KBM-7 (cell line): ENCODE data around the gene MPHOSPH8.
"Not testable (repeated sequence)": the region's sequence is repeated elsewhere in the genome, so short reads cannot be mapped to it uniquely, and the experiment has no call there.

Source experiments
- DNase-seq: peaks from one replicate; pipeline ENCODE4 v3.0.0-alpha.2; 2015
- in situ Hi-C: fragments of 300-500 bp; cut with MboI; formaldehyde crosslinking; loops from 2 replicates; pipeline ENCODE4 v1.14.3; 2020; ENCODE audit warnings: low sequenced_read_pairs, low pct_unique_long_range_greater_than_20kb, mixed read lengths

Gene MPHOSPH8

DNA sequence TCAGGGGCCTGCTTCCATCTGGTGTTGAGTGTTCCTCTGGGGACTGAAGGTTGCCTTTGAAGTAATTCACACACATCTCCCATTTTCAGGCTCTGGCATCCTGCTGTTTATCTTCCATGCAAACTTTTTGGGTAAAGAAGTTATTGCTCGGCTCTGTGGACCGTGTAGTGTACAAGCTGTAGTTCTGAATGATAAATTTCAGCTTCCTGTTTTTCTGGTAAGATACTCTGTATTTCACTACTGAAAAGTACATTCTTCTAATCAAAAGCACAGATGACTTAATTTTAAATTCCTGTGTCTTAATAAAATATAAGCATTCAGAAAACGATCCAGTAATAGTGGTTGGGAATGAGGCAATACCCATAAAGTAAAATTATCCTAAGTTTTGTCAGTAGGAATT, 36.7 kb downstream of the MPHOSPH8 start:
- in situ Hi-C loops = no loop called here
- DNase-seq = no peak

DNA sequence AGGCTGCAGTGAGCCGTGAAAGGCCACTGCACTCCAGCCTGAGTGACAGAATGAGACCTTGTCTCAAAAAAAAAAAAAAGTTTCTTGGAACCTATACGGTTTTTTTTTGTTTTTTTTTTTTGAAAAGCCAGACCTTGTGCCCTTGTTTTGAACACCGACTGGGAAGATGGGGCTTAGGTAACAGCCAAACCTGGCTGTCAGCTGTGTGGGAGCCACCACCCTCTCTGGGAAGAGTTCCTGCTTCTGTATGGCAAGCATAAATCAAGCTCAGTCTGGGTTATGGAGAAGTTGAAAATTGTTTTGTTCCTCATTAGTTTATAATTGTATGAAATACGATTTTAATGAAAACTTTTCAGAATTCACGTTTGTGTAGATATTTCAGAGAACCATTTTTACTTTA, 39.5 kb downstream of the MPHOSPH8 start:
- in situ Hi-C loops = no loop called here
- no peak for DNase-seq

DNA sequence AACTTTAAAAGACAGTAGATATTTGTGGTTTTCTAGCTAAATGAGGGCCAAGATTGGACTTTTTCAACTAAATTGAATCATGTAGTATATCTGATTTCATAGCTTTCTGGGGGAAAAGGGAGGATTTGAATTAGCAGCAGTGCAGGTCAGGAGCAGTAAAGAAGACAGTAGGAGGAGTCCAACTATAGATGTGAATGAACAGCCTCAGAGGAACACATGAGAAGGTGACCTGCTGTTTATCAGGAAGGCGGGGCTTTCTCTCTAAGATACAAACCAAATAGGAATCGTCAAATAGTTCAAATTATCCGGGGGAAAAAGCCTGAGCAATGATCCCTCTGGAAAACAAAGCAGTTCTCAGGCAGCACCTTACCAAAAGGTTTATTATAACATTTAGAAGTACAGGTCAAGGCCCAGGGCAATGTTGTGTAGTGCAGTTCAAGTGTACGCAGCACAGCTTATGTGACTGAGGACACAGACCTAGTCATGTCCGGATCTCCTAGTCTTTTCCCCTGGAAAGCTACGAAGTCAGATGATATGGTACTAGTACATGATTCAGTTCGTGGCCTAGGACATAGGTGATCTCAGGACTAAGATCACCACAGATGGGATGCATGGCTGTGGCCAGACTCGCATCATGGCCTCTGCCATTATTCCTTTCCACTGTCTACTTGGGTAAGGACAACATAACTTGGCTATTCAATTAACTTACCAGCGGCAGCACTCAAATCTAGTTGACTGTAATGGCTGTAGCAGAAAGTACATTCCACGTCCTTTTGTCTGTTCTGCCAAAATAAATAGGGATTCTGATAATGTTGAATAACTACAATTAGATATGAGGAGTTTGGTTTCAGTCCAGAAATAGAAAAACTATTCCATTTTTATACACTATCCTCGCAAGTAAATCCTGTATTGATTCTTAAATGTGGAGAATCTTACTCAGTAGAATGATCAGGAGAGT, 40.3 kb downstream of the MPHOSPH8 start:
- DNase-seq = no peak
- in situ Hi-C loops = no loop called here

DNA sequence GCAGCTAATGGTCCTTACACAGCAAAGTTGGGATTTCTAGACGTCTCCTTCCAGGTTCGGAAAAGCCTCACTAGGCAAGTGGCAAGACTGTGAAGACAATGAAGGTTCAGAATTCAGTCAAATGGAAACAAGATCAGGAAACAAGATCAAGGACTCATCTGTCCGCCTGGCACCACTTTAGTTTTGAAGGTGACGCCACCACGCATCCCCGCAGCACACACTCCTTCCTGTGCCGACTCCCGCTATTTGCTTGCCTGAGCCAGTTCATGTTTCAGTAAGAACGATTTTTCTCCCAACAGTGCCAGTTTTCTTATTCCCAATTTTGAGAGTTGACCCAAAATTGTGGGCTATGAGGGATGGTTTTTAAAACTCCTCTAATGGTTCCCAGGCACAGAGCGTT, 41.4 kb downstream of the MPHOSPH8 start:
- in situ Hi-C loops = no loop called here
- no peak for DNase-seq

DNA sequence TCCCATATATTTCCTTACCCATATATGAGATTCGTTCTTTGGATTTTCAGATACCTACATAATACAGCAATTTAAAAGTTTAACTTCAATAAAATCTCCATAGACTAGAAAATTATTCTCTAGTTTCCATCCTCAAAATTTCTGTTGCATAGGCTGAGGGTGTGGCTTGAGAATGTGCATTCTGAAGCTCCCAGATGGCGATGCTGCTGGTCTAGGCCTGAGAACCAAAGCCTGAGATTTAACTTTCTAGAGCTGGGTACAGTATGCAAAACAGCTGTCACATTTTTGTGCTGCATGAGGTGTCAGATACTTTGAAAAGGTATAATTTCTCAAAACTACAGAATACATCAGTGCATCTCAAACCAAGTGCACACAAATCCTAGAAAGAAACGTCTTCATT, 42.7 kb downstream of the MPHOSPH8 start:
- no peak for DNase-seq
- in situ Hi-C loops = no loop called here

DNA sequence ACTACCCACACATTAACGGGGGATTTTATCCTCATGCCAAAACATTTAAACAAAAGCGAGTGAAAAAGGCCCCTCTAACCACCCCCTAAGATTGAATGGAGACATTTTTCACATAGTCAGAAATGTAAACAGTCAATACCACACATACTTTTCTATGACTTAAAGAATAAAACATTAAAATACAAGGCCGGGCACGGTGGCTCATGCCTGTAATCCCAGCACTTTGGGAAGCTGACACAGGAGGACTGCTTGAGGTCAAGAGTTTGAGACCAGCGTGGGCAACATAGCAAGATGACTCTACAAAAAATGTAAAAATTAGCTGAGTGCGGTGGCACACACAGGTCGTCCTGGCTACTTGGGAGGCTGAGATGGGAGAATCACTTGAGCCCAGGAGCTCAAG, 47.3 kb downstream of the MPHOSPH8 start:
- no peak for DNase-seq
- in situ Hi-C loops = no loop called here

DNA sequence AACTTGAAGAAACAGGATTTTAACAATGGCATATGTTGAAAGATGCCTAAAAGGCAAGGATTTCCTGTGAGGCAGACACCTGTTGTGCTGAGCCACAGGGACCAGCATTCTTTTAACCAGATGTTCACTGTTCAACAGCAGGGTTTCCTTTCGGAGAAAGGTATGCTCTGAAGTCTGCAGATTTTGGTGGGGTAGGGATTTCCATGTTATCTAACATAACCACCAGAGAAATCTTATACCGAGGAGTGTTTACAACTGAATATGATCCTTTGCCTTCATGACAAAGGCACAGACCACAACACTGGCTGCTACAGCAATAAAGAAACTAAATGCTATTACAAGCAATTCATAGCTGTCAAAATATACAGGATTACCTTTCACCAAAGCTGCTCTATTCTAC, 48.1 kb downstream of the MPHOSPH8 start:
- in situ Hi-C loops = no loop called here
- no peak for DNase-seq

DNA sequence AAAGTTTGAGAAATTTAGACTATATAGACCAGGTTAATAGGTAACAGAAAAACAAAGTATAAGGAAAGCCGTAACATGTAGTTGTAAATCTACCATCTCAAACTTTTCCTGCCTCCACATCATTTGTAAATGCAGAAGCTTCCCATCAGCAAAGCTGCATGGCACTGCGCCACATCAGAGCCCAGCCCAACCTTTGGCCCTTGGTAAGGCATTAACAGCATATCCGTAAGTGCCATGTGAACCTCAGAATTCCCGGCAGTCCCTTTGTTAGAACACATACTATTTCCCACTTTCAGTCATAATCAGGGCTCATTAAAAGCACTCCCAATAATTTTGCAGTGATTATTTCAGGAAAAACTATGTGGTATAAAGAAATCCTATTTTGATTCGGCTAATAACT, 51.6 kb downstream of the MPHOSPH8 start:
- no peak for DNase-seq
- in situ Hi-C loops = no loop called here

DNA sequence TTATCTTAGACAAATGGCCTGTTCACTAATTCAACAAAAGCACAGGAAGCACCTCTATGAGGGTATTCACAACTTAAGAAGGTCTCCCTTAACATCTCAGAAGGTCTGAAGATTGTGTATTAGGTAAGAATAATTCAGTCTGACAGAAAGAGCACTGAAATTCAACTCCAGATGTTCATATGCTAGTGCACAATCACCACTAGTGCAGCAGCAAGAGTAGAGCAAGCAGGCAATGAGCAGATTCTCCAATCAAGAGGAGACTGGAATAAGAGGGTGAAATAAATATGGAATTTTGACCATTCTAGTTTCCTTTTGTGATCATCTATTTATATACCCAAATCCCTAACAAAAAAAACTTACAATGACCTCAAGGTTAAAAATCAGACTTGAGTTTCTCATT, 52.0 kb downstream of the MPHOSPH8 start:
- in situ Hi-C loops = no loop called here
- no peak for DNase-seq

DNA sequence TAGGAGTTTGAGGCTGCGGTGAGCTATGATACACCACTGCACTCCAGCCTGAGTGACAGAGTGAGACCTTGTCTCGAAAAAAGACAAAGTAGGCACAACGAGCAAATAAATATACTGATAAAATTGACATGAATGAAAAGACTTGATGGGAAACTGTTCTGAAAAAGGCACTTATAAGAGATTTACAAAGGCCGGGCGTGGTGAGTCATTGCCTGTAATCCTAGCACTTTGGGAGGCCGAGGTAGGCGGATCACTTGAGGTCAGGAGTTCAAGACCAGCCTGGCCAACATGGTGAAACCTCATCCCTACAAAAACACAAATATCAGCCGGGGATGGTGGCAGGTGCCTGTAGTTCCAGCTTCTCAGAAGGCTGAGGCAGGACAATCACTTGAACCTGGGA, 58.0 kb downstream of the MPHOSPH8 start:
- in situ Hi-C loops, DNase-seq: not testable (repeated sequence)

DNA sequence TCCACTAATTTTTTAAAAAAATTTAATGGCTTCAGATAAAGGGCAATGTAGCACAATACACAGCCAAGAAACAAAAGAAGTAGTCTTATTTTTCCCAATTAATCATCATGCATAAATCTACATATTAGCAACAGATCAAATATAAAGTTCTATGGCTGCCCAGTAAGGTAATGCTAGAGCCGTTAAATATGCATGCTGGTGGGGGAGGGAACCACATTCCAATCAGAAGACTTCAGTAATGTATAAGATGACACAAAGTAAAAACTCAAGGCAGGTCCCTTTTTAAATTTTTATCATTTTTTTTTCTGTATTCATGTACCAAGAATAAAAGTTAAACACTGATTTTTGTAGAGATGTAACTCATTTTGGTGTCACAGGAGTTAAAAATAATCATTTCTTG, 62.0 kb downstream of the MPHOSPH8 start:
- no peak for DNase-seq
- in situ Hi-C loops = no loop called here

DNA sequence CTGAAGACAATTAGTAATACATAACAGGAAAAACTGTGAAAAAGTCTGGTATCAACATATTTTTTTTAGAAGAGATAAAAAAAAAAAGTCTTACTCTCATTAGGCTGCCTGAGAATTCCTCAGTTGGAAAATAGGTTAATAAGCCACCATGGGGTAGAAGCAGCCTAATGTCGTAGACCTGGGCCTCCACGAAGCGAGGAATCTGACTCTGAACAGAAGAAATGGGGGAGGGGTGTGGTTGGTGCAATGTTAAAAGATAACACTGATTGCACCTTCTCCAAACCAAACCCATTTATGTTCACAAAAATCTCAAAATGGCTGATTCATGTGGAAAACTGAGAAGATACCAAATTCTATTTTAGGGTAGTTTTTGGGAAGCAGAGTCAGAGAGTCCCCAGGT, 62.4 kb downstream of the MPHOSPH8 start:
- in situ Hi-C loops = no loop called here
- DNase-seq = no peak

DNA sequence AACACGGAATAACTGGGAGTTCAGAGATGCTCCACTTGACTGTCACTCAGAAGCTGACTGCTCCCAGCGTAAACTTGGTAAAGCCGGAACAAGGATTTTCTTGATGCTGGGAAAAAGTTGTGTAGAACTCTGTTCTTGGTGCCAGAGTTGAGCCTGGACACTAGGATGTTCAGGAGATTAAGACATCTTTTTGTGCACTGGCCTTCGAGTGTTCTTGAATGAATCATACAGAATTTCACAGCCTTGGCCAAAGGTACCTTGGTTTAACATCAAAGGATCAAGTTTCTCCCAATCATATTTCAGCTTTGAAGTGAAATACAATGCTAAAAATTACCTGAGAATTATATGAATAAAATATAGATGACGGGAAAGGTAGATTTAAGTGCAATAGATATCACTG, 67.5 kb downstream of the MPHOSPH8 start:
- in situ Hi-C loops = loop anchor here (5.0 kb wide), 1 partner anchor 499 kb away; no protein-coding TSS in a partner anchor
- DNase-seq = not testable (repeated sequence)

DNA sequence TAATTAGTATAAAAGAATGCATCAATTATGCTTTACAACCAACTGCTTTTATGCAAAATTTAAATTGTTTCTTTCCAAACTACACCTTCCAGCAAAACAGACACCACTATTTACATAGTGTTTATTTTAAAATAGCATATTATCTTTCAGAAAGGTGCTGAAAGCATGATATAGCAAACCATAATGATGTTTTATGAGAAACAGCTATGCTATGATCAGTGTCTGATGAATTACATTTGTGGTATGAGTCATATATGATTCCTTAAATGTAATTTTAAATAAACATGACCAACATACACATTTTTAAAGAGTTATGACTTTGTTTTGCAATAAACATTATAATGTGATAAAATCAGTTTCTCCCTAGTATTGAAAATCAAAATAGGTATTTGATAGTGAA, 68.2 kb downstream of the MPHOSPH8 start:
- in situ Hi-C loops = loop anchor here (5.0 kb wide), 1 partner anchor 499 kb away; no protein-coding TSS in a partner anchor

DNA sequence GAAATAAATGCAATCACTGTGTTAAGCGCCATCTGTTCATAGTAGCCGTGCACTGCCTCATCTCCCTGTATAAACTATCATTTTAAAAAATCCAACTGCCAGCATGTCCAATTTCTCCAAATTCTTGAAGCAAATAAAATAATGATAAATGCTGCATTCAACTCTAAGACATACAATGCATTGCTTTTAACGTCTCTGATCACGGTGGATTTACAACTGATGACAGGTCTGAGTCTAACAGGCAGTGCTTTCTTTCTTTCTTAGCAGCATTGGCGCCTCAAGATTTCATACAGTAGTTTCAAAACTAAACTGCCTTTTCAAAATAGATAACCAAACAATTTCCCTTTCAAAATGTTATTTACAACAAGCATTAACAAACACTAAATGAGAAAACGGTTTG, 70.8 kb downstream of the MPHOSPH8 start:
- in situ Hi-C loops = loop anchor here (5.0 kb wide), 1 partner anchor 502 kb away; no protein-coding TSS in a partner anchor
- DNase-seq = not testable (repeated sequence)

More for the DNA sequence above, 68.2 kb downstream of the MPHOSPH8 start:
- DNase-seq = not testable (repeated sequence)

DNA sequence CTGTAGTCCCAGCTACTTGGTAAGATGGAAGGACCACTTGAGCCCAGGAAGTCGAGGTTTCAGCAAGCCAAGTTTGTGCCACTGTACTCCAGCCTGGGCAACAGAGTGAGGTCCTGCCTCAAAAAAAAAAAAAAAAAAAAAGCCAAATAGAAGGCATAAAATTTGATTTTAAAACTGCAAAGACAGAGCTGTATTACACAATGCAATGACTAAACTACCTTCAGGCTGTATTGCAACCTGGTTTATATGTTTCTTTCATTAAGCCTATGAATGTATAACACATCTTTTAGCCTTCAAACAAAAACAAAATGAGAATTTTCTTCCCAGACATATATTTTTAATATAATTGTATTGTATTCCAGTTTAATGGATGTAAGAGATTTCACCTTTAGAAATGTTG, 75.6 kb downstream of the MPHOSPH8 start:
- DNase-seq, in situ Hi-C loops: not testable (repeated sequence)

DNA sequence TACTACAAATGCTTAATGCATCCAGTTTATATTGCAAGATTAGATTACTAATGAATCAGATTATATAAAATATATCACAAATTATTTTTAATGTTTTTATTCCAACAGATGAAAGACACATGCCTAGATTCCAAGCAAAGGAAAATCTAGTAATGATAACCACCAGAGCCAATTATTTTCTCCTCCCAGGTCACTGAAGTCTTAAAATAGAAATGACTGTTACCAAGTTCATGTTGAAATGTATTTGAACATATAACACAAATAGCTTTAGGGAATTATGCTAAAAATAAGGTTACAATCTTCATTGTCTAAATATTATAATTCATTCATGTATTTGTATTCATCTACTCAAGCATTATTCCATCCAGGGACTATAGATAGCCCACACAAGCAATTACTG, 76.3 kb downstream of the MPHOSPH8 start:
- DNase-seq, in situ Hi-C loops: not testable (repeated sequence)

DNA sequence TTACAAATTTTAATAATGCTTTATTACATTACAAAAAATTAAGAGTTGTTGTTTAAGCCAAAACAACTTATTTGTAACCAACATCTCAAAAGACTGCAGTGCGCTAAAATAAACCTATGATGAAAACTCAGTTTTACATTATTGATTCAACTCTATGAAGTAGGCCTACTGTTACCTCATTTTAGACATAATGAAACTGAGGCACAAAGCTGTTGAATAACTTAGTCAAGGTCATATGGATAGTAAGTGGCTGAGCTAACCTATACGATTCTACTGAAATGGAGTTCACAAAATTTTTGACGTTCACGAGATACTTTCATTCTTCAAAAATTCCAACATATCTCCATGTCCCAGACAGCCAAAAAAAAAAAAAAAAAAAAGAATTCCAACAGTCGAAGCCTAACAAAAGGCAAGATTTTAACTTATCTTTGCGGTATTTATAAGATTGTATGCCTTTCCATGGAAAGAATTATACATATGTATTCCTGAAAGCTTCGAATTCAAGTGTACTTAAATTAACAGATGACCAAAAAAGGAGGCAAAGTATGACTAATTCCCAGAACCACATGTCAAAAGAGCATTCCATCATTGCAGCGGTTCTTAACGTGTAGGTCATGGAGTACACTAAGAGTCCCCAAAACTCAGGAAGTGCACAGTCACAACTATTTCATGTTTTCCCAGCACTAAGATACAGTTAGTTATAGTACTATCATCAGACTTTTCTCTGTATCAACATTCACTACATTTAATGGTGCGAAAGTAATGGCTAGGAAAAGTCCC, 79.9 kb downstream of the MPHOSPH8 start:
- no peak for DNase-seq
- in situ Hi-C loops = no loop called here

DNA sequence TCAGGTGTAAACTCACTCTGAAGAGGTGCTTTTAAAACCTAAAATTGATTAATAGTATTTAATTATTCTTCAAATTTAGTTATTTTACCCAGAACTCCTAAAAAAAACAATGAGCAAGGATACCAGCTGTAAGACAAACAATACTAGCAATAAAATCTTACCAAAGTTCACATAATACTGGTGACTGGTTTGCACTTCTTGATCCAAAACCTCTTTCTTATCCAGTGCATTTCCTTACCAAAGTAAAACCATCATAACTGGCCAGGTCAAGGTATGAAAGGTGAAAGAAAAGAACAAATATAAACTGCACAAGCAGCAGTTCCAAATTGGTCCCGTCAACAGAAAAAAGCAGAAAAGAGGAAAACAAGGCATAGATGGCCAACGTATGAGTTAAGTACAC, 86.6 kb downstream of the MPHOSPH8 start:
- in situ Hi-C loops = no loop called here
- DNase-seq = no peak
